ENCODE results near the gene THOC6.

DNA sequence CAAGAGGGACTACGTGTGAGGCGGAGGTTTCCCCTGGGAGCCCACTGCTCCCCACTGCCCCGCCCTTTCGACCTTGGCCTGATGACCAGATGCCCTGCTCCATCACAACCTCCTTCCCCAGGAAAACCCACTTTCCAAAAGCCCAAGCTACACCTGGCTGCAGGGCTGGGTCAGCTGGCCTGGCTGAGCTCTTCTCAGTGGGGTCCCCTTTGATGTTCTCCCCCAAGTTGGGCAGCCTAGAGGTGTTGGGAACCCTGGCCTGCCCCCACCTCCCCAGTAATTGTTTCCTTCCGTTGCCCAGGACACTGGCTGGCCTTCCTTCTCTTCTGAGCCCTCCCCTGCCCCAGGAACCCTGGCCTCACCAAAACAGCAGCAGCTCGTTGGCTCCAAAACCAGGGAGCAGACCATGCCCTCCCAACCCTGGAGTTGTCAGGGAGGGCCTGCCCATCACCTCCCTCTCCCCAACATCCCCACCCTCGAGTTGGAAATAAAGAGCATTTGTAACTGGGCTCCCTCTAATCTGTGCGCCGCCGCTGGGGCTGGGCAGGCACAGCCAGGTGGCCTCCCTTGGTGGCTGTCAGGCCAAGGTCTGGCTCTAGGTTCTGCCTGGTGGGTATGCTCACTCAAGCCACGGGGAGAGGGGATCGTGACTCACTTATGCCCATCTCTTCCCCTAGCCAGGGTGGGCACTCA lies 9.7 kb upstream of the THOC6 start:
- TF ChIP-seq, protein P1, sequence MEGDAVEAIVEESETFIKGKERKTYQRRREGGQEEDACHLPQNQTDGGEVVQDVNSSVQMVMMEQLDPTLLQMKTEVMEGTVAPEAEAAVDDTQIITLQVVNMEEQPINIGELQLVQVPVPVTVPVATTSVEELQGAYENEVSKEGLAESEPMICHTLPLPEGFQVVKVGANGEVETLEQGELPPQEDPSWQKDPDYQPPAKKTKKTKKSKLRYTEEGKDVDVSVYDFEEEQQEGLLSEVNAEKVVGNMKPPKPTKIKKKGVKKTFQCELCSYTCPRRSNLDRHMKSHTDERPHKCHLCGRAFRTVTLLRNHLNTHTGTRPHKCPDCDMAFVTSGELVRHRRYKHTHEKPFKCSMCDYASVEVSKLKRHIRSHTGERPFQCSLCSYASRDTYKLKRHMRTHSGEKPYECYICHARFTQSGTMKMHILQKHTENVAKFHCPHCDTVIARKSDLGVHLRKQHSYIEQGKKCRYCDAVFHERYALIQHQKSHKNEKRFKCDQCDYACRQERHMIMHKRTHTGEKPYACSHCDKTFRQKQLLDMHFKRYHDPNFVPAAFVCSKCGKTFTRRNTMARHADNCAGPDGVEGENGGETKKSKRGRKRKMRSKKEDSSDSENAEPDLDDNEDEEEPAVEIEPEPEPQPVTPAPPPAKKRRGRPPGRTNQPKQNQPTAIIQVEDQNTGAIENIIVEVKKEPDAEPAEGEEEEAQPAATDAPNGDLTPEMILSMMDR (conservative IDR thresholded peaks at IDR 0.05; ENCODE audit: low read length), result no peak
- TF ChIP-seq EZH2phosphoT487 (IDR thresholded peaks at IDR 0.05; ENCODE audit: borderline replicate concordance, low read depth, low read length), result no peak

Data from OCI-LY7 (cell line).